Gastroesophageal sphincter (tissue), 3 donors: ENCODE measurements around the gene MYCBP2.

Experiments
- POLR2A ChIP-seq, 2 donors: fragments of 450-650 bp; IDR thresholded peaks; one replicate each; pipeline ENCODE4 v1.6.1; 2017; ENCODE audit warnings: antibody characterized with exemption in 2 of 2, mild to moderate bottlenecking in 2 of 2, moderate library complexity in 1 of 2
- TF ChIP-seq, protein P1 (sequence below), 4 experiments: fragments of 200-600 bp in 2 of 4; fragments of 450-650 bp in 2 of 4; sonication (generic) in 1 of 4; IDR thresholded peaks; one replicate each; pipeline ENCODE4 v1.5.1; 2017 to 2019; ENCODE audit warnings: antibody characterized with exemption in 4 of 4, mild to moderate bottlenecking in 2 of 4, moderate library complexity in 2 of 4

DNA sequence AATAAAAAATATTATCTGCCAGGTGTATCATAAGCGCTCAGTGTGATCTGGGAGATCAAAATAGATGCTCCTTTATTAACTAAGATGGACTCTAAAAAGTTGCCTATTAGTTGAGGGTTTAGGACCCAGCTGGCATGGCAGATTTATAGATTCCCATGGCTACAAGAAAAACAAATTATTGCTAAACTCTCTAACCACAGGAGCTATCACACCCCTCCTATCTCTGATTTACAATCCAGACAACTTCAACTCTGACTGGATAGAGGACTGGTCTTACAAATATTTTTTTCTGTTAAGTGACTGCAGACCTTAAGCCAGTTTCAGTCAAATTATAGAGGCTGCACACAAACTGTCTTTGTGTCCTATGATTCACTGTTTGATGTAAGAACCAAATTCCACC lies 45.4 kb upstream of the MYCBP2 start:
- TF ChIP-seq, protein P1, sequence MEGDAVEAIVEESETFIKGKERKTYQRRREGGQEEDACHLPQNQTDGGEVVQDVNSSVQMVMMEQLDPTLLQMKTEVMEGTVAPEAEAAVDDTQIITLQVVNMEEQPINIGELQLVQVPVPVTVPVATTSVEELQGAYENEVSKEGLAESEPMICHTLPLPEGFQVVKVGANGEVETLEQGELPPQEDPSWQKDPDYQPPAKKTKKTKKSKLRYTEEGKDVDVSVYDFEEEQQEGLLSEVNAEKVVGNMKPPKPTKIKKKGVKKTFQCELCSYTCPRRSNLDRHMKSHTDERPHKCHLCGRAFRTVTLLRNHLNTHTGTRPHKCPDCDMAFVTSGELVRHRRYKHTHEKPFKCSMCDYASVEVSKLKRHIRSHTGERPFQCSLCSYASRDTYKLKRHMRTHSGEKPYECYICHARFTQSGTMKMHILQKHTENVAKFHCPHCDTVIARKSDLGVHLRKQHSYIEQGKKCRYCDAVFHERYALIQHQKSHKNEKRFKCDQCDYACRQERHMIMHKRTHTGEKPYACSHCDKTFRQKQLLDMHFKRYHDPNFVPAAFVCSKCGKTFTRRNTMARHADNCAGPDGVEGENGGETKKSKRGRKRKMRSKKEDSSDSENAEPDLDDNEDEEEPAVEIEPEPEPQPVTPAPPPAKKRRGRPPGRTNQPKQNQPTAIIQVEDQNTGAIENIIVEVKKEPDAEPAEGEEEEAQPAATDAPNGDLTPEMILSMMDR (IDR thresholded peaks at IDR 0.05) = no peak
- no peak for TF ChIP-seq POLR2A (IDR thresholded peaks at IDR 0.05)
